H9 (cell line): Measurements from ENCODE around the gene IL31RA. TPM values are rescaled to one million over a fixed set of nuclear protein-coding genes. Genes with fewer than 3 reads are reported as not detected.

Experiments used
- DNase-seq: peaks from one replicate; pipeline ENCODE4 v3.0.0-alpha.2; 2017
- H2AFZ ChIP-seq: one replicate; pipeline ENCODE4 v1.6.1; 2013; ENCODE audit warnings: mild to moderate bottlenecking, low read length, control low read depth, moderate library complexity
- H2AK5ac ChIP-seq: 2 replicates; pipeline ENCODE4 v1.6.1; 2013; ENCODE audit warnings: low read length, control low read depth, mixed read lengths; ENCODE audit not compliant: insufficient read length
- H2BK120ac ChIP-seq: one replicate; pipeline ENCODE4 v1.6.1; 2013; ENCODE audit warnings: low read depth, mild to moderate bottlenecking, low read length, control low read depth, inconsistent platforms; ENCODE audit not compliant: poor library complexity, severe bottlenecking
- H2BK12ac ChIP-seq: 2 replicates; pipeline ENCODE4 v1.6.1; 2013; ENCODE audit warnings: low read length, control low read depth, mixed read lengths, low read depth; ENCODE audit not compliant: insufficient read length
- H2BK15ac ChIP-seq: 2 replicates; pipeline ENCODE4 v1.6.1; 2013; ENCODE audit warnings: low read depth, low read length, control low read depth
- H2BK20ac ChIP-seq: one replicate; pipeline ENCODE4 v1.6.1; 2013; ENCODE audit warnings: low read depth, mild to moderate bottlenecking, low read length, control low read depth, inconsistent platforms; ENCODE audit not compliant: poor library complexity, severe bottlenecking
- H2BK5ac ChIP-seq: 2 replicates; pipeline ENCODE4 v1.6.1; 2013; ENCODE audit warnings: low read length, control low read depth, mixed read lengths; ENCODE audit not compliant: insufficient read length
- H3K14ac ChIP-seq: 2 replicates; pipeline ENCODE4 v1.6.1; 2013; ENCODE audit warnings: low read length, control low read depth; ENCODE audit not compliant: insufficient read depth
- H3K18ac ChIP-seq: 2 replicates; pipeline ENCODE4 v1.6.1; 2013; ENCODE audit warnings: low read depth, mild to moderate bottlenecking, mixed read lengths, low read length, control low read depth; ENCODE audit not compliant: insufficient read length
- H3K23ac ChIP-seq: 2 replicates; pipeline ENCODE4 v1.6.1; 2013; ENCODE audit warnings: low read length, control low read depth, mixed read lengths, low read depth; ENCODE audit not compliant: insufficient read length
- H3K23me2 ChIP-seq: 2 replicates; pipeline ENCODE4 v1.6.1; 2013; ENCODE audit warnings: low read depth, mild to moderate bottlenecking, mixed read lengths, low read length, control low read depth; ENCODE audit not compliant: insufficient read length, poor library complexity, severe bottlenecking
- H3K27ac ChIP-seq: 2 replicates; pipeline ENCODE4 v1.5.1; 2013; ENCODE audit warnings: low read length, control low read depth, mixed read lengths, low read depth; ENCODE audit not compliant: insufficient read length
- H3K27me3 ChIP-seq: 2 replicates; pipeline ENCODE4 v1.6.1; 2013; ENCODE audit warnings: low read length, control low read depth, inconsistent platforms; ENCODE audit not compliant: insufficient read depth
- H3K4ac ChIP-seq: 2 replicates; pipeline ENCODE4 v1.6.1; 2013; ENCODE audit warnings: low read depth, mild to moderate bottlenecking, control low read depth, inconsistent platforms, low read length, moderate library complexity
- H3K4me1 ChIP-seq: 2 replicates; pipeline ENCODE4 v1.6.1; 2013; ENCODE audit warnings: low read length, control low read depth, inconsistent platforms; ENCODE audit not compliant: insufficient read depth
- H3K4me2 ChIP-seq: 2 replicates; pipeline ENCODE4 v1.6.1; 2013; ENCODE audit warnings: low read length, control low read depth, mixed read lengths; ENCODE audit not compliant: insufficient read length, insufficient read depth
- H3K56ac ChIP-seq: 2 replicates; pipeline ENCODE4 v1.6.1; 2013; ENCODE audit warnings: low read depth, mild to moderate bottlenecking, mixed read lengths, low read length, control low read depth; ENCODE audit not compliant: insufficient read length
- H3K79me1 ChIP-seq: 2 replicates; pipeline ENCODE4 v1.6.1; 2013; ENCODE audit warnings: low read depth, mild to moderate bottlenecking, moderate library complexity, low read length, control low read depth, inconsistent platforms; ENCODE audit not compliant: insufficient read depth, poor library complexity, severe bottlenecking
- H3K79me2 ChIP-seq: 2 replicates; pipeline ENCODE4 v1.6.1; 2013; ENCODE audit warnings: low read length, control low read depth, inconsistent platforms; ENCODE audit not compliant: insufficient read depth
- H3K9ac ChIP-seq: 2 replicates; pipeline ENCODE4 v1.6.1; 2013; ENCODE audit warnings: low read length, control low read depth, mixed read lengths; ENCODE audit not compliant: insufficient read length; ENCODE audit errors: extremely low read depth
- H3K9me3 ChIP-seq: one replicate; pipeline ENCODE4 v1.6.1; 2013; ENCODE audit warnings: low read depth, low read length, inconsistent platforms; ENCODE audit not compliant: control insufficient read depth
- H3T11ph ChIP-seq: one replicate; pipeline ENCODE4 v1.6.1; 2013; ENCODE audit warnings: mild to moderate bottlenecking, low read length, control low read depth, inconsistent platforms
- H4K20me1 ChIP-seq: one replicate; pipeline ENCODE4 v1.6.1; 2013; ENCODE audit not compliant: control insufficient read depth, insufficient read length, insufficient read depth
- H4K5ac ChIP-seq: 2 replicates; pipeline ENCODE4 v1.6.1; 2013; ENCODE audit warnings: low read depth, mild to moderate bottlenecking, mixed read lengths, low read length, control low read depth; ENCODE audit not compliant: insufficient read length
- H4K8ac ChIP-seq: replicated peaks from 2 replicates; pipeline ENCODE4 v1.6.1; 2013; ENCODE audit warnings: low read length, control low read depth, mixed read lengths, low read depth; ENCODE audit not compliant: insufficient read length
- H4K91ac ChIP-seq: 2 replicates; pipeline ENCODE4 v1.6.1; 2013; ENCODE audit warnings: low read depth, mild to moderate bottlenecking, moderate library complexity, mixed read lengths, low read length, control low read depth; ENCODE audit not compliant: insufficient read length
- H3K27ac Mint-ChIP-seq, 3 experiments: 2 replicates in 2 of 3; 3 replicates in 1 of 3; pipeline ENCODE4 v1.8.0; 2020 to 2021; ENCODE audit warnings: mixed read lengths in 3 of 3, mild to moderate bottlenecking in 1 of 3, moderate library complexity in 1 of 3
- H3K27me3 Mint-ChIP-seq: 2 replicates; pipeline ENCODE4 v1.8.0; 2021; ENCODE audit warnings: low read depth, mild to moderate bottlenecking, moderate library complexity, mixed read lengths
- H3K36me3 Mint-ChIP-seq, 3 experiments: 2 replicates in 2 of 3; 3 replicates in 1 of 3; pipeline ENCODE4 v1.8.0; 2020 to 2021; ENCODE audit warnings: low read depth in 3 of 3, mixed read lengths in 3 of 3; ENCODE audit not compliant: insufficient read depth in 1 of 3
- H3K4me1 Mint-ChIP-seq, 2 experiments: 2 replicates each; pipeline ENCODE4 v1.8.0; 2020; ENCODE audit warnings: mixed read lengths in 2 of 2
- H3K4me3 Mint-ChIP-seq, 2 experiments: 2 replicates in 1 of 2; 3 replicates in 1 of 2; pipeline ENCODE4 v1.8.0; 2020 to 2021; ENCODE audit warnings: mild to moderate bottlenecking in 2 of 2, mixed read lengths in 2 of 2, moderate library complexity in 1 of 2
- H3K9me3 Mint-ChIP-seq, 2 experiments: 2 replicates in 1 of 2; 3 replicates in 1 of 2; pipeline ENCODE4 v1.8.0; 2020; ENCODE audit warnings: mild to moderate bottlenecking in 2 of 2, mixed read lengths in 2 of 2, moderate library complexity in 1 of 2
- WGBS: extraction: QIAGEN DNeasy Blood & Tissue Kit; methylation state at CpG from one replicate; pipeline ENCODE4 v1.1.7; 2013; ENCODE audit warnings: missing lambda C conversion rate, low lambda C conversion rate, mixed read lengths; ENCODE audit not compliant: insufficient read length; ENCODE audit errors: extremely low coverage; 5-methylcytosine and 5-hydroxymethylcytosine counted together
- total RNA-seq: library from RNA; stranded (reverse); gene quantifications from 2 replicates; pipeline ENCODE4 v1.2.1, GENCODE V29; 2021
- TF ChIP-seq, protein P1 (sequence below): fragments of 200-600 bp; sonication (generic); conservative IDR thresholded peaks from 3 replicates; pipeline ENCODE4 v1.8.0; 2021; ENCODE audit warnings: antibody characterized with exemption, mild to moderate bottlenecking

IL31RA gene
- total RNA-seq, 1 experiment from 2014 or later = 0.11 TPM

DNA sequence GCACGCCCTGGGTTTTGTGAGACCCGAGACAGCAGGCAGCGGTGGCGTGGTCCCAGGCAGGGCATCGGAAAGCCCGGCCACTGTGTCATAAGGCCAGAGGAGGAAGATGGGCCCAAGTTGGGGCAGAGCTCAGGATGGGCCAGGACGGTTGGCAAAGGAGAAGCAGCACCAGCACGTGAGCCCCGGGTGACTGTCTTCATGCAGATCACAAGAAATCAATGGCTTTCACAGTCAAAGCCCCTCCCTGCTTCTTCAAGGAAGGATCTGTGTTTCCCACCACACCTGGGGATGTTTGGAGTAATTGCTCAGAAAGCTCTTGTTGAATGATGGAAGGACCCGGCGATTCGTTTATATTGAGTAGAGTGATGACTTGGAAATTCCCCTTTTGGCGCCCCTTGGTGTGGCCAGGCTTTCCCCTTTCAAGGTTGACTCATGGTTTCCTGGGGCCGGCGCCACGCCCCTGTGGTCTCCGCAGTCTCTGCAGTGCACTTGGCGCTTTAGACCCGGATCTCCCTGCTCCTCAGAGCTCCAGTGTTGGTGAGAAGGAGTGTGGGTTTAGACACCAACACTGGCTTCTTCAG lies 52.1 kb downstream of the IL31RA start:
- WGBS = no CpG with 5 or more reads among the region's 19 CpGs
- no peak overlapping the region for H2AFZ ChIP-seq

More for the DNA sequence above, 52.1 kb downstream of the IL31RA start:
- no peak overlapping the region for H3K18ac ChIP-seq
- no peak overlapping the region for H2BK120ac ChIP-seq
- no peak overlapping the region for H3K27ac ChIP-seq
- no peak overlapping the region for H2BK5ac ChIP-seq
- H4K91ac ChIP-seq = no peak overlapping the region
- Mint-ChIP-seq H3K9me3 (no peaks in the 10 kb centered on the region), H3K27me3 (no peaks in the 10 kb centered on the region; the same call in 1 of the 2 replicates), H3K36me3 (no peaks in the 10 kb centered on the region), H3K4me3 (no peak overlapping the region), H3K27ac (no peak overlapping the region), H3K4me1 (no peaks in the 10 kb centered on the region)
- no peak overlapping the region for H3K4me2 ChIP-seq
- no peak overlapping the region for H3T11ph ChIP-seq
- no peak overlapping the region for H2BK20ac ChIP-seq
- H3K56ac ChIP-seq = no peak overlapping the region
- no peak overlapping the region for H3K9ac ChIP-seq
- no peak overlapping the region; the same call in 1 of the 2 replicates for H3K14ac ChIP-seq
- no peak overlapping the region for H3K4ac ChIP-seq
- no peaks in the 10 kb centered on the region for H3K79me1 ChIP-seq
- no peaks in the 10 kb centered on the region for H4K20me1 ChIP-seq
- no peak for DNase-seq
- H3K4me1 ChIP-seq = no peaks in the 10 kb centered on the region
- H4K8ac ChIP-seq = no peak overlapping the region
- no peak overlapping the region for H4K5ac ChIP-seq
- TF ChIP-seq, protein P1, sequence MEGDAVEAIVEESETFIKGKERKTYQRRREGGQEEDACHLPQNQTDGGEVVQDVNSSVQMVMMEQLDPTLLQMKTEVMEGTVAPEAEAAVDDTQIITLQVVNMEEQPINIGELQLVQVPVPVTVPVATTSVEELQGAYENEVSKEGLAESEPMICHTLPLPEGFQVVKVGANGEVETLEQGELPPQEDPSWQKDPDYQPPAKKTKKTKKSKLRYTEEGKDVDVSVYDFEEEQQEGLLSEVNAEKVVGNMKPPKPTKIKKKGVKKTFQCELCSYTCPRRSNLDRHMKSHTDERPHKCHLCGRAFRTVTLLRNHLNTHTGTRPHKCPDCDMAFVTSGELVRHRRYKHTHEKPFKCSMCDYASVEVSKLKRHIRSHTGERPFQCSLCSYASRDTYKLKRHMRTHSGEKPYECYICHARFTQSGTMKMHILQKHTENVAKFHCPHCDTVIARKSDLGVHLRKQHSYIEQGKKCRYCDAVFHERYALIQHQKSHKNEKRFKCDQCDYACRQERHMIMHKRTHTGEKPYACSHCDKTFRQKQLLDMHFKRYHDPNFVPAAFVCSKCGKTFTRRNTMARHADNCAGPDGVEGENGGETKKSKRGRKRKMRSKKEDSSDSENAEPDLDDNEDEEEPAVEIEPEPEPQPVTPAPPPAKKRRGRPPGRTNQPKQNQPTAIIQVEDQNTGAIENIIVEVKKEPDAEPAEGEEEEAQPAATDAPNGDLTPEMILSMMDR = no peak
- H3K27me3 ChIP-seq = no peaks in the 10 kb centered on the region
- H3K23me2 ChIP-seq = no peaks in the 10 kb centered on the region
- no peaks in the 10 kb centered on the region for H3K79me2 ChIP-seq
- no peak overlapping the region for H2AK5ac ChIP-seq
- no peak overlapping the region for H3K23ac ChIP-seq
- H2BK12ac ChIP-seq = no peak overlapping the region
- no peaks in the 10 kb centered on the region for H3K9me3 ChIP-seq
- H2BK15ac ChIP-seq = no peak overlapping the region
